HG03575 (cell line): ENCODE data around the gene LRRC23.

ENCODE experiments used
- ATAC-seq: cut with Tn5 transposase; IDR thresholded peaks from one replicate; pipeline ENCODE4 v1.9.1; 2021; ENCODE audit not compliant: unreplicated experiment, insufficient number of reproducible peaks, low FRiP score; ENCODE audit errors: extremely low read depth

LRRC23 gene

DNA sequence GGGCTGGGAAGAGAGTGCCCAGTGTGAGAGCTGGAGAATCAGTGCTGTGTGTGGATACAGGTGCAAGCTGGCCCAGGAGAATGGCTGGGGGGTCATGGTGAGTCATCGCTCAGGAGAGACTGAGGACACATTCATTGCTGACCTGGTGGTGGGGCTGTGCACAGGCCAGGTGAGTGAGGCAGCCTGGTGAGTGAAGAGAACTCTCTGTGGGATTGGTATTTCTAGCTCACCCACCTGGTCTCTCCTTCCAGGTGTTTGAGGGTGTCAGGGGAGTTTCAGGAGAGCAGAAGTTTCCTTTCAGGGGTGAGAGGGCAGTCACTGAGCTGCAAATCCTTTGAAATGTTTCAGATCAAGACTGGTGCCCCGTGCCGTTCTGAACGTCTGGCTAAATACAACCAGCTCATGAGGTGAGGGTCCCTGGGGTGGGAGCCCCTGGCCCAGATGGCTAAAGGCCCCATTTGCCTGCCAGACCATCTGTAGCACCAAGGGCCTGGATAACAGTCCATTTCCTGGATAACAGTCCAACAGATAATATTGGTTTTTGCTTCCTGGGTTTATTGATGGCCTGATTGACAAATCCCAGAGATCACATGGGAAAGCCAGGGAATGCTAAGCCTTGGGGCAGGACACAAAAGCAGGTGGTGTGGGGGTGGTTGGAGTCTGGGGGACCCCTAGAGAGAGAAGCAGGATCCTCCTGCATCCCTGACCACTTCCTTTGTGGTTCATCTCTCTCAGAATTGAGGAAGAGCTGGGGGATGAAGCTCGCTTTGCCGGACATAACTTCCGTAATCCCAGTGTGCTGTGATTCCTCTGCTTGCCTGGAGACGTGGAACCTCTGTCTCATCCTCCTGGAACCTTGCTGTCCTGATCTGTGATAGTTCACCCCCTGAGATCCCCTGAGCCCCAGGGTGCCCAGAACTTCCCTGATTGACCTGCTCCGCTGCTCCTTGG lies 17.6 kb downstream of the LRRC23 start:
- ATAC-seq: no peak

GRCh38 chr12:6923003-6923732 lies 18.5 kb downstream of the LRRC23 start:
- ATAC-seq: no peak

GRCh38 chr12:6923851-6924250 lies 19.2 kb downstream of the LRRC23 start:
- no peak for ATAC-seq

- no peak for ATAC-seq
Measured at GRCh38 chr12:6925239-6925539, 20.6 kb downstream of the LRRC23 start.

GRCh38 chr12:6925540-6926279 lies 21.1 kb downstream of the LRRC23 start:
- no peak for ATAC-seq

- no peak for ATAC-seq
Measured at GRCh38 chr12:6927379-6928021, 22.9 kb downstream of the LRRC23 start, which contains the start of gene ATN1. ATN1 (plus strand) TSS chr12:6927959; CDS start chr12:6934002, 6,043 bp downstream.

- ATAC-seq: no peak
Measured at GRCh38 chr12:6928022-6928702, 23.5 kb downstream of the LRRC23 start.

DNA sequence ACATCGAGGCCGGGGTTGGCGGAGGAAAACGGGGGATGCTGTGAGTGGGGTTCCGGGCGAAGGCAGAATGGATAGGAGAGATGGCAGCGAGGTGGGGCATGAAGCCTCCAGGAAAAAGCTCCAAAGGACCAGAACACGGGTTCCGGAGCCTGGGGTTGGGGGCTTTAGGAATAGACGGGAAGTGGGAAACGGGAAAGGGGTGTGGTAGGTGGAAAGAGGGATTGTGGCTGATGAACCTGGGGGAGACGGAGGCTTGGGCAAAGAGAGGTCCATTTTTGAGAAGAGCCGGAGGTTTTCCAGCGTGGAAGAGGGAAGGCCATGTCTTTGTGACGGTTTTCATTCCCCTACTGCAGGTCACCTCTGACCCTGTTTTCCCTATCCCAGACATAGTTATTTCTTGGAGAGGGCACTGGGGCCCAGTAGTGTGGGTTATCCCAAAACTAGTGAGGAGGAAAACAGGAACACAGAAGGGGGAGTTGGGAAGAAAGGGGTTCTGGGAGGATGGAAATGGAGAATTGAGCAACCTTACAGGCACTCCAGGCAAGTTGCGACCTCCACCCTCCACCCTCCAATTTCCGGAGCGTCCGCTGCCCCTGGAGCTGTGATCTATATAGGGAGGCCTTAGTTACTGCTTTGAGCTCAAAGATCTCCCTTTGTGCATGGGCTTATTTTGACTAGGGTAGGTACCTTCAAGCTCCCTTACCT lies 24.2 kb downstream of the LRRC23 start:
- no peak for ATAC-seq

- ATAC-seq: no peak
Measured at GRCh38 chr12:6929466-6930452, 25.1 kb downstream of the LRRC23 start.

- no peak for ATAC-seq
Measured at GRCh38 chr12:6932766-6933165, 28.1 kb downstream of the LRRC23 start.

DNA sequence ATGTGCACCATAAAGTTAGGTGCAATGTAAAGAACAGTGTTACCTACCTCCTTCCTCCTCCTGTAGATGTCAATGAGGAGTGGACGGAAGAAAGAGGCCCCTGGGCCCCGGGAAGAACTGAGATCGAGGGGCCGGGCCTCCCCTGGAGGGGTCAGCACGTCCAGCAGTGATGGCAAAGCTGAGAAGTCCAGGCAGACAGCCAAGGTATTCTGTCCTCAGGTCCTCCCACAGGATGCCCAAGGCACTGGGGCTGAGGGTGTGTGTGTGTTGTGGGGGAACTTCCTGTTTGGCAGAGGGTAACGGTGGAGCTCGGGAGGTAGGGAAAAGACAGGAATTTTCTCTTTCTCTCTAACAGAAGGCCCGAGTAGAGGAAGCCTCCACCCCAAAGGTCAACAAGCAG lies 29.5 kb downstream of the LRRC23 start:
- no peak for ATAC-seq

DNA sequence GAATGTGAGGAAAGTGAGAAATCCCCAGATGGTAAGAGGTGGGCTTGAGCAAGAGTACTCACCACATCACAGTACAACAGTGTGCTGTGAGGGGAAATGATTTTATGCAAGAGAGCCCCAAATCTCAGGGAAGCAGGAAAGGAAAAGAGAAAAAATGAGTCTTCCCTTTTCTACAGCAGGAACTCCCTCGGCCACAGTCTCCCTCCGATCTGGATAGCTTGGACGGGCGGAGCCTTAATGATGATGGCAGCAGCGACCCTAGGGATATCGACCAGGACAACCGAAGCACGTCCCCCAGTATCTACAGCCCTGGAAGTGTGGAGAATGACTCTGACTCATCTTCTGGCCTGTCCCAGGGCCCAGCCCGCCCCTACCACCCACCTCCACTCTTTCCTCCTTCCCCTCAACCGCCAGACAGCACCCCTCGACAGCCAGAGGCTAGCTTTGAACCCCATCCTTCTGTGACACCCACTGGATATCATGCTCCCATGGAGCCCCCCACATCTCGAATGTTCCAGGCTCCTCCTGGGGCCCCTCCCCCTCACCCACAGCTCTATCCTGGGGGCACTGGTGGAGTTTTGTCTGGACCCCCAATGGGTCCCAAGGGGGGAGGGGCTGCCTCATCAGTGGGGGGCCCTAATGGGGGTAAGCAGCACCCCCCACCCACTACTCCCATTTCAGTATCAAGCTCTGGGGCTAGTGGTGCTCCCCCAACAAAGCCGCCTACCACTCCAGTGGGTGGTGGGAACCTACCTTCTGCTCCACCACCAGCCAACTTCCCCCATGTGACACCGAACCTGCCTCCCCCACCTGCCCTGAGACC lies 31.0 kb downstream of the LRRC23 start:
- ATAC-seq: no peak

- ATAC-seq: no peak
Measured at GRCh38 chr12:6936194-6936635, 31.6 kb downstream of the LRRC23 start.

DNA sequence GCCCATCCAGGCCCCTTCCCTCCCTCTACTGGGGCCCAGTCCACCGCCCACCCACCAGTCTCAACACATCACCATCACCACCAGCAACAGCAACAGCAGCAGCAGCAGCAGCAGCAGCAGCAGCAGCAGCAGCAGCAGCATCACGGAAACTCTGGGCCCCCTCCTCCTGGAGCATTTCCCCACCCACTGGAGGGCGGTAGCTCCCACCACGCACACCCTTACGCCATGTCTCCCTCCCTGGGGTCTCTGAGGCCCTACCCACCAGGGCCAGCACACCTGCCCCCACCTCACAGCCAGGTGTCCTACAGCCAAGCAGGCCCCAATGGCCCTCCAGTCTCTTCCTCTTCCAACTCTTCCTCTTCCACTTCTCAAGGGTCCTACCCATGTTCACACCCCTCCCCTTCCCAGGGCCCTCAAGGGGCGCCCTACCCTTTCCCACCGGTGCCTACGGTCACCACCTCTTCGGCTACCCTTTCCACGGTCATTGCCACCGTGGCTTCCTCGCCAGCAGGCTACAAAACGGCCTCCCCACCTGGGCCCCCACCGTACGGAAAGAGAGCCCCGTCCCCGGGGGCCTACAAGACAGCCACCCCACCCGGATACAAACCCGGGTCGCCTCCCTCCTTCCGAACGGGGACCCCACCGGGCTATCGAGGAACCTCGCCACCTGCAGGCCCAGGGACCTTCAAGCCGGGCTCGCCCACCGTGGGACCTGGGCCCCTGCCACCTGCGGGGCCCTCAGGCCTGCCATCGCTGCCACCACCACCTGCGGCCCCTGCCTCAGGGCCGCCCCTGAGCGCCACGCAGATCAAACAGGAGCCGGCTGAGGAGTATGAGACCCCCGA lies 32.2 kb downstream of the LRRC23 start:
- ATAC-seq: no peak
